H4 (cell line): Measurements from ENCODE around the gene GNB1L. TPM values are rescaled to one million over a fixed set of nuclear protein-coding genes. Genes with fewer than 3 reads are reported as not detected.

Experiments
- DNase-seq: peaks from one replicate; pipeline ENCODE4 v3.0.0-alpha.2; 2015; ENCODE audit warnings: low spot score
- total RNA-seq: library from RNA; depleted of rRNA; stranded (reverse); fragments of >200 nt; shearing (Covaris generic); gene quantifications from 2 replicates; pipeline ENCODE4 v1.2.3, GENCODE V29; 2014

Gene GNB1L
- total RNA-seq, 1 experiment from 2014 or later: 5.7 TPM

DNA sequence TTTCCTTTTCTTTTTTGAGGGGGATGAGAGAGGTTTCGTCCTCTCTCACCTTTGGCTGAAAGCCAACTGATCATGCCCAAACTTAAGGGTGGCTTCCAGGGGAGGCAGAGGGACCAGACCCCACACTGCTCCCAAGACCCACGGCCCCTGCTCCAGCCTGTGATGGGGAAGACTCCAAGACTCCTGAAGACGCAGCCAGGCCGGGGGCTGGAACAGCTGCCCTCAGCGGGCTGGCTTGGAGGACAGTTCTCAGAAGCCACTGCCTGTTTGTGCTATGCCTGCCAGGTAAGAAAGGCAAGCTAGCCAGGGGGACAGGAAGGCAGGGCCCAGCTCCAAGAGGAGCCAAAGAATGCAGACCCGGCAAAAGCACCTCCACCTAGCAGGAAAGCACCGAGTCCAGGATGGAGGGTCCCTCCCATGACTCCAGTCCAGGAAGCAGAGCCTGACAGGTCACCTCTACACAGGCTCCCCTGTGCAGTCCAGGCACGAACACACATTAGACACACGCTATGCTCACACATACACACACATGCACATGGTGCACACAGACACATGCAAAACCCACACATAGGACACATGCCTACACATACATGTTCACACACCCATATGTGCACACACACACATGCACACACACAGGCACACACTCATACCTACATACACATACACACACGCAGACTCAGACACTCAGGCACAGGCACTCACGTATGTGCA lies 31.3 kb downstream of the GNB1L start:
- no peak for DNase-seq

DNA sequence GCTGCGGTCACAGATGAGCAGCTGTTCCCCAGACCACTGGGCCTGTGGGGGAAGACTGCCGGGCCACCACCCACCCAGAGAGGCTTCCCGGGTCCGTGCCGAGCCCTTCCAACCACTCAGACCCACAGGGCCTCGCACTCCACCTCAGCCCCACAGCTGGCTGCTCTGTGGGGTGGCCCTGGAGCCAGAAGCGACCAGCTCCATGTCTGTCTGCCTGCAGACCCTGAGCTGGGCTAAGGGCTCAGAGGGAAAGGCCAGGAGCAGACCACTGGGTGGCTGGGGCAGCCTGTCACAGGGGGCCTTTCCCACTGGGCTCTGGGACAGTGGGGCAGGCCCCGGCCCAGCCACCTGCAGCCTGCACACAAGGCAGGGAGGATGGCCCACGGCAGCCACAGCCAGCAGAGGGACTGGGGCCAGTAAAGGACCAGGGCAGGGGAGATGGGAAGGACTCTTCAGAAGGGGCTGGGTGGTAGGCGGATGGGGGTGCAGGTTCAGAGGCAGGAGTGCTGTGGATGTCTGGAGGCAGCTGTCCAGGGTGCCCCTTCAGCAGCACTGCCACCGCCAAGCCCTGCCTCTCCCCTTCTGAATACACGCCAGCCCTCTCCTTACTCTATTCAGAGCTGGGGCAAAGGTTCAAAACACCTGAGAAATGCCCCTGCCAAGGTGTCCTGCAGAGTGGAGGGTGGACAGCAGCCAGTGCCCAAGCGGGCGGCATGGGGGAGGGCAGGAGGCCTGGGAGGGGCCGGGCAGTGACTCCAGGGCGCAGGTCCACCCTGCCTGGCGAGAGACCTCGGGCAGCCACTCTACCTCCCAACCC lies 32.2 kb downstream of the GNB1L start:
- no peak for DNase-seq

- DNase-seq: no peak
These were observed 33.0 kb downstream of the GNB1L start for GRCh38 chr22:19821523-19822300.

GRCh38 chr22:19820880-19821522 lies 33.7 kb downstream of the GNB1L start:
- no peak for DNase-seq

- no peak for DNase-seq
These were observed 34.5 kb downstream of the GNB1L start for GRCh38 chr22:19819911-19820879.

GRCh38 chr22:19819208-19819910 lies 35.3 kb downstream of the GNB1L start:
- DNase-seq: no peak

GRCh38 chr22:19818324-19819207 lies 36.1 kb downstream of the GNB1L start:
- DNase-seq: no peak

DNA sequence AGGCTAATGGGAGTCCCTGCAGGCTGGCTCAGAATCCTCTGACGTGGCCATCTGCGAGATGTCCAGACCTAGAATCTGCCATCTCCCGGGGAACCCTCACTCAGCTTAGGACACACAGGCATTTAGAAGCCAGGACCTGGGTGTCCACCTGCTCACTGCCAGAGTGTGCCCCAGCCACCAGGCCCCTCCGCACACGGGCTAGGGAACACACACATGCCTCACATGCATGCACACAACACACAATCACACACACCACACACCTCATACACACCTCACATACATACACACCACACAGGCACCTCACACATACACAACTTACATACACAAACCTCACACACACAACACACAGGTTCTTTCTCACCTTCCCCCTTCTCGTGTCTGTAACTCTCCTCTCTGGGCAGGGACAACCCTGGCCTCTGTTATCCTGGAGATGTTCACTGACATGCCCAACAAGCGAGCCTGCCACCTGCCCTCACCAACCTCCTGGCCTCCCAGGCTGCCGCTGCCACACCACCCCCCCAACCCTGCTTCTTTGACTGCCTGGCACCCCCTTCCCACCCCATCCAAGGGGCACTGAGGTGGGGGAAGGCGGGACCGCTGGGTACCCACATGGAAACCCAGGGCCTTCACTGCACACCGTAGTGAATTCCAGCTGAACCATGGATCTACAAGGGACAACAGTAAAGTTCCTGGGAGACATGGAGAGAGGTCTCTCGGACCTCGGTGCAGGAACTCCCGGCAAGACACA lies 38.1 kb downstream of the GNB1L start:
- no peak for DNase-seq

DNA sequence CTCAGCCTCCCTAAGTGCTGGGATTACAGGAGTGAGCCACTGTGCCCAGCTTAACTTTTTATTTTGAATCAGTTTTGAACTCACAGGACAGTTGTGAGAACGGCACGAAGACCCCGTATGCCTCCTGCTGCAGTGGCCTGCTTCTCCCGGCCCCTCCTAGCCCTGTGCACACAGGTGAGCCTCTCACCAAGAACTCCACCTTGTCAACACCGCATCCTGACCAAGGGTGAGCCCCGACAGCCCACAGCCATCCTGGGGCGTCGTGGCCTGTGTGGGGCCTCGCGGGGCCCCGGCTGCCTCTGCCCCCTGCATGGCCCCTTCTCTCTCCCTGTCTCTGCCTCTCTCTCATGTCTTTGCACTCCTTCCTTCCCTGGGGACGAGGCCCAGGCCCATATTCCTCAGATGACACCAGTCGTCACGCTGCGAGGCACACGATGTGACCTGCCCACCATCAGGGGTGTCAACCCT lies 38.8 kb downstream of the GNB1L start:
- no peak for DNase-seq

GRCh38 chr22:19815093-19815822 lies 39.4 kb downstream of the GNB1L start:
- no peak for DNase-seq

DNA sequence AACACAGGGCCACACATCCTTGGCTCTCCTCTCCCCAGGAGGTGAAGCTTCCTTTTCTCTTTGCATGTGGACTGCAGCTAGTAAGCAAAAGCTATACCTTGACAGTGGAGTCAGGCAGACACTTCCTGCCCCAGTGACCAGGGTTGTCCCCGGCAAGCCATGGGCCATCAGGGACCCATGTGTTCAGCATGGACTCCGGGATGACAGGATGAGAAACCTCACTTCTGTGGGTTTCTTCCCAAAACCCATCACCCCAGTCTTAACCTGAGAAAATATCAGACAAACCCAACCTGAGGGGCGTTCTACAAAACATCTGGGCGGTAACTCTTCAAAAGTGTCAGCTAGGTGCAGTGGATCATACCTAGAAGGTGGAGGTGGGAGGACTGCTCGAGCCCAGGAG lies 40.2 kb downstream of the GNB1L start:
- no peak for DNase-seq

DNA sequence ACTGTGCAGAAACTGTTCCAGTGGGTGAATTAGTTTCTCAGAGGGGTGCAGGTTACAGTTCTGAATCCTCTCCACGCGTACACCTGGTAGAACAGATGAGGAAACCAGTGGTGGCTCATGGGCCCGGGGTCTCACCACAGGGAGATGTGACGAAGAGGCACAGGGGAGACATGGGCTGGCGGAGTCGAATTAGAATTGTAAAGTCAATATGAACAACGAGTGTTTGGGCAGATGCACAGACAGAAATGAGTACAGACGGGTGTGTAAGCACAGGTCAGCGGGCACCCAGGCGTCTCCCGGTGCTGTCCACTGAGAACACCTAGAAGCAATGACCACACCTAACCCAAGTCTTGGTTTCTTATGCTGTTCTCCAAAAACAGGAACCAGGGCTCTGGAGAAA lies 41.8 kb downstream of the GNB1L start:
- DNase-seq: no peak

- no peak for DNase-seq
These were observed 42.6 kb downstream of the GNB1L start for GRCh38 chr22:19811811-19812771.

DNA sequence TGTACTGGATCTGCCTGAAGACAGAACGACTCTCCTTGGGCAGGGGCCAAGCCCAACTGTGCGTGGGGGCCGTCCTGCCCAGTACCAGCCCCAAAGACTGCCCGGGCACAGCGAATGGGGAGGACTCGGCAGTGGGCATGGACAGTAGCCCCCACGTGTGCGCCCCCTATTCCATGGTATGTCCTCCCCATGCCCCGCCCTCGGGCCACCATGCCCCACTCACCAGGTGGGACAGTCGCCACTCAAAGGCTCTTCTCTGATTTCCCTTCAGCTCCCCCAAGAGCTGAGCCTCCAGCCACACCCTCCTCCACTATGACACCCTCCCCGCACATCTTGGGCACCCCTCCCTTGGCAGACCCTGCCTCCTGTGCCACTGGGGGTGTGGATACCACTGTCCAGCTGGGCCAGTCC lies 43.5 kb downstream of the GNB1L start:
- DNase-seq: no peak

DNA sequence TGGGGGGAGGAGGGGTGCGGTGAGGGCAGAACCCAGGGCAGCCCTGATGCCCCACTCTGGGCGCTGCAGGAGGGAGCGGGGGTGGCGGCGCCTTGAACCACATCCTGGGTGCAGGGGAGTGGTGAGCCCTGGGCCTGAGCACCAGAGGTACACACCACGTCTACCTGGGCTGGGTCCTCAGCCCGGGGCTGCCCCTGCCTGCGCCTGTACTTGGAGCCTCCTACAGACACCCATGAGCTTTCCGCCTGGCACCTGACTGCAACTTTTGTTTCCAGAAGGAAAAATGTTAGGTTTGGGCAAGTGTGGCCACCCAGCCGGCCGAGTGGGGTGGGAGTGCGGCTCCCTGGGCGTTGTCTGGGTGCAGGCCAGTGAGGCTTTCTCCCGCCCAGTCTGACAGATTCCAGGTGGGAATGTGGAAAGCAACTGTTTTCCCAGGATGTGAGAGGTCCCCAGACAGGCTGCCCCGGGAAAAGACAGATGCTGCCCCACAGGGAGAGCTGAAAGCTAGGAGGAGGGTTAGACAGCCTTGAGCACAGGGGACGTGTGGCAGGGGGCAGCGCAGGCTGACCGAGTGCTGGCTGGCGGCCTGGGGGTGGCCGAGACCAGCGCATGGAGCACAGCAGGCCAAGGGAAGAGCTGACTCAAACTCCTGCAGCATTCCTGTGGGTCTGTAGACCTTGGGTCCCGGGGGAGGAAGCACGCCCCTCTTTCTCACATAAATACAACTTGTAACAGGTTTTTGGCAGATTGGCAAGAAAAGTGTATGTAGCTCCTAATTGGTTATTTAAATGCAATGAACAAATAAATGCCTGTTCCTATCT lies 44.1 kb downstream of the GNB1L start:
- no peak for DNase-seq
